NCI-H187 (cell line): ENCODE results near the gene ADAMTS18.

Experiments used
- DNase-seq, 2 experiments: peaks; one replicate each; lab custom pipeline; 2025; lab: John Stamatoyannopoulos, UW

Gene ADAMTS18

DNA sequence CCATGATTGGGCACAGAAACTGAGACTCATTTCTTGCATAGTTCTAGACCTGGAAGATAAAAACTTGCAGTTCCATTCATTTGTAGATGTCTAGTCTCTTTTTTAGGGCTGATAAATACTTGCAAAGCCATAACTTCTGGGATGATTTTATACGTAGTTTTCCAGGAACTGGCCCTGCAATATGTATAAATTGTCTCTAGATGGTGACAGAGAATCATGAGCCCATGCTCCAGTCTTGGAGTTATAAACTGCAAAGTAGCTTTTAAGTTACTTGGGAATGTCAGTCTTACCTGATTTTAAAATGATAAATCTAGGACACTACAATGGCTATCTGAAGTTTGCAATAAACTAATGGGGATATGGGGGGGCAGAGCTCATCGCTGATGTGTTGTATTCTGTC is 3.0 kb upstream of the ADAMTS18 start:
- DNase-seq = no peak

- DNase-seq = no peak
Observed at GRCh38 chr16:77435272-77435820, 512 bp upstream of the ADAMTS18 start.

GRCh38 chr16:77434022-77434529 is 758 bp downstream of the ADAMTS18 start:
- DNase-seq = no peak

GRCh38 chr16:77433146-77433545 is 1.7 kb downstream of the ADAMTS18 start:
- no peak for DNase-seq

DNA sequence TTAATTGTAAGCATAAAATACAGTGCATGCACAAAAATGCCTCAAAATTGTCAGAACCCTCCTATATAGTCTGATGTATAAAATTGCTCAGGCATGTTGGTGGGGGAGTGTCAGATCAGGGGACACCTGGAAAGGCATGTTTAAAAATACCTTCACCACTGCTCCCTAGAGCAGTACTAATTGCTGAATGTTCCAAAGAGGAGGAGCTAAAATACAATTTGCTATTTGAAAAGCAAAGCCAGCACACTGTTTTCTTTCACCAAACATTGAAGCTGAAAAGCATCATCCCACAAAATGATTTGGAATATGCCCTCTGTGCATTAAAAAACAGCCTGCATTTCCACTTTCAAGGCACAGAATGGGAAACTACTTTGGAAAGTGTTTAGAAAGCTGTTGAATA is 2.6 kb downstream of the ADAMTS18 start:
- DNase-seq = no peak

DNA sequence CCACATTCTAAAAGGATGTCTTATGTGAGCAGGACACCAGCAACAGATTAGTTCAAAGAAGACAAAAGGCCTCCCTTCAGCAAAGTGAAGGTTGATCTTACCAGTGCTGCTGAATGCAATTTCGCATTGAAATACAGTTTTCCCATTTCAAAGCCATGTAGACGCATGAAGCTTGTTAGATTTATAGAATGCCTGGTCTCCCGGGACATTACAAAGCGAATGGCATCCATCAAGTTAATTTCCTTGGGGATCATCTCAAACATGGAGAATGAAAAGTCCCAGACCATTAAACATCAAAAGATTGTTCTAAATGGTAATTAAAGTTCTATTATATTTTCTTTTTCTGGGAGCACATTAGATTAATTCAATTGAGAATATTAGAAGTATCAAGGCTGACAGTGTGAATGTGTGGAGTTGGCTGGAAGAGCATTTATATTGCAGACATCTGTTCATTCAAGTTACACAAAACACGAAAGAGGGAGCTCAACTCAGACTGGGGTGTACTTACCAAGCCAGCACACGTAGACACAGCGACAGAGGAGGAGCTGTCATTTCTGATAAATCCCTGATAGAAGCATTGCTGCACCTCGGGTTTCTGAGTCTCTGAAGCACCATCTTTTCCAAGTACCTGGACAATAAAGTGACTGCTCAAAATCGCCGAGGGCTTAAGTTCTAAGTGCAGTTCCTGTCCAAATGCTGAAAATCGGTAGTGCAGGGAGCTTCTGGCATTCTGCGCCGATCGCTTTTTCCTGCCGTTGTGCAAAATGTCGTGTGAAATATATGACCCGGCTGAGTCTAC is 3.8 kb downstream of the ADAMTS18 start:
- DNase-seq = no peak

DNA sequence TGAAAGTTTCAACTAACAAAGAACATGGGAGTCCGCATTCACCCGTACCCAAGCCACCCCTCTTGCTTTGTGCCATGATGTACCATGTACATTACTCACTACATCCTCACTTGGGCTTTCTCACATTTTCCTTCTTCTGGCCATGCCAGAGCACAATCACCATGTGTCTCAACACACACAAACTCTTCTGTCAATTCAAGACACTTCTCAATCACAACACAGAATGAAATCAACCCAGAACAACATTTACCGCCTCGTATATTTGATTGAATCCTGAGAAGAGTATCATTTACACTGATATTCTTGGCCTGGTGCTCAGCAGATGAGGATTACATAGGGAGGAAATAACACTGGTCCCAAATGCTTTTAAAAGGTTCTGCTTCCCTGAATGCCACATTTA is 4.5 kb downstream of the ADAMTS18 start:
- DNase-seq = no peak

DNA sequence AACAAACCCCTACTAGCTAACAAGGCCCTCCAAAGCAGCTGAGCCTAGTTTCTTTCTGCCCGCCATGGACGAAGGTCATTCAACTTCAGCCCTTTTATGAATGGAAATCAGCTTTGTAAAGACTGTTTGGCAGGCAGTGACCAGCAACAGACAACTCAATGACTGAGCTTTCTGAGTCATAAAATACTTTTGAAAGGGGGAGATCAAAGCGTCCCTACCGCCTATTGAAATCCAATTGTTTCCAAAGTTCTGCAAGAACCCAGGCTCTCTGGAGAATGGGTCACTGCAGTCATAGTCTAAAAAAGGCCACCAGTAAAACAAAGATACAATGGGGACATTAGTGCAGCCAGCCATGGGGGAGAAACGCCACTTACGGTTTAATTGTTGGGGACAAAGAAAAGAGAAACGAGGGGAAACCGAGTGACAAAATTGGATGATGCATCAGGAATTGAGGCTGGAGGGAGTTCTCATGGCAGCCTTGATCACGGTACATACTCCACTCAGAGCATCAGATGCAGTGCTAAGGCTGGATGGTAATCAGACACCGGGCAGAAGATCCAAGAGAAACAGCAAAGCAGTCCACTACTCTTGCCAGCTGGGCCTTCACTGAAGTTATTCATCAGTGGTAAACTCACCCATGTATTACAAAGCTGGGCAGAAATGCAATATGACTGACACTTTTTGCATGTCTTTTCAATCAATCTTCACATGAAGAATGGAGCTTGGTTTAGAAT is 9.8 kb downstream of the ADAMTS18 start:
- DNase-seq = no peak

- DNase-seq = no peak
Observed at GRCh38 chr16:77422196-77422784, 12.5 kb downstream of the ADAMTS18 start.

GRCh38 chr16:77416939-77417480 is 17.8 kb downstream of the ADAMTS18 start:
- no peak for DNase-seq

DNA sequence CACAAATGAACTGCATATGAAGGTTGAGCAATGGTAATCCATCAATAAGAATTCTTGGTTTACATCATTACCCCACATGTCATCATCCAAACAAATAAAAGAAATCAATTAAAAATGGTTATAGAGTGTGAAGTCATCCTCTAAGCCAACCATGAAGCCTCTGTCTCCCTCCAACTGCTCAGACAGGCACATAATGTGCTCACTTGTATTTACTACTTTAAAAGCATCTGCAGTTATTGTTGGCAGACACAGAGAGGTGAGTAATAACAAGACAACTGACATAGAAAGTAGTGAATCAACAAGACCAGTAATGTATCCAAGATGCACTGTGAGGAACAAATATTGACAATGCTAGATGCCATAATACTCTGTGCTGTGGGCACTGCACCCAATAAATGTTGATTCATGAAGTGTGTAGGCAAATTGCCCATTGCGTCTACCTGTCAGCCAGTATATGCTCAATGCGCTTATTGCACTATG is 20.0 kb downstream of the ADAMTS18 start:
- no peak for DNase-seq

DNA sequence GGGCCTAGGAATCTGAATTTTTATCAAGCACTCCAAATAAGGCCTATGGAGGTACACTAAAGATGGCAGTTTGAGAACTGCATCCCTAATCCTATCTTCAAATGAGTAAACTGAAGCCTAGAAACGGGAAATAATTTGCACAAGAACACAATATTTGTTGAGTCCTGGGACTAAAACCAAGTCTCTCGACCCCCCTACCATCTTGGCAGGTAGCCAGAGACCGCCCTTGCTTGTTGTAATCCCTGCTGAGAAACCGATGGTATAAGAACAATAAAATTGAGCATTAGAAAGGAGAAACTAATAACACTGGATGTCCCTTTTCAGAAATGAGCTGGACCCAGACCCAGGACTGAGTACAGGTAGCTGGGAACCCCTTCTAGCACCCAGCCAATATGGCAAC is 24.4 kb downstream of the ADAMTS18 start:
- no peak for DNase-seq

DNA sequence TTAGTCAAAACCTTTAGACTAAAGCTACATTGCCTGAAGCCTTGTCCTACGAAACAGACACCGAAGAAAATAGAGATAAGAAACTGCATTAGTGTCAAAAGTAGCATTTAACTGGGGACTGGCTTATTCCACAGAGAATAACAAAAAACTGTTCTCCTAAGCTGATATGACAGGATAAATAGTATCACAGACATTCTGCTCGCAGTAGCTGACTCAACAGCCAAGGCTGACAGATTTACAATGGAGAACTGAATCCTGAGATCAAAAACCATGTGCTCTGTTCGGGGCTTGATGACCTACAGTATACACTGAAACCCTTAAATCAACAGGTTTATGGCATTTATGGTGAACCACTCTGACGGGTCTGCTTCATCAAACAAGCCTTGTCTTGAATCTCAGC is 25.5 kb downstream of the ADAMTS18 start:
- DNase-seq = no peak

- no peak for DNase-seq
Observed at GRCh38 chr16:77408607-77409006, 26.2 kb downstream of the ADAMTS18 start.

GRCh38 chr16:77406680-77407079 is 28.2 kb downstream of the ADAMTS18 start:
- DNase-seq = no peak

DNA sequence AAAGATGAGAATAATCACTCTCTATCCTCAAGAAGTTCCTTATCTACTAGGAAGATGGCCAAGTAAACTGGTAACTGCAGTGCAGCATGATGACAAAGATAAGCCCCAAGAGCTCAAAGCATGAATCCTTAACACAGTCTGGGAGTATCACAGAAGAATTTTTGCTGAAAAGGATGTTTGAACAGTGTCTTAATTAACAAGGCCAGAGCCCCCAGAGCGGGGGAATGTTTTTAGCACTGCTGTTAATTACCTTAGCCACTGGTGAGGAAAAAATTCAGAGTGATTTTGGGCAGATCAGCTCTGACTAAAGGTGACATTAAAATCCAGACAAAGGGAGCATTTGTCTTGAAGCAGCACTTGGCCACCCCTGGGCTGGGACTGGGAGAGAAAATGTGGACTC is 30.1 kb downstream of the ADAMTS18 start:
- DNase-seq = no peak

DNA sequence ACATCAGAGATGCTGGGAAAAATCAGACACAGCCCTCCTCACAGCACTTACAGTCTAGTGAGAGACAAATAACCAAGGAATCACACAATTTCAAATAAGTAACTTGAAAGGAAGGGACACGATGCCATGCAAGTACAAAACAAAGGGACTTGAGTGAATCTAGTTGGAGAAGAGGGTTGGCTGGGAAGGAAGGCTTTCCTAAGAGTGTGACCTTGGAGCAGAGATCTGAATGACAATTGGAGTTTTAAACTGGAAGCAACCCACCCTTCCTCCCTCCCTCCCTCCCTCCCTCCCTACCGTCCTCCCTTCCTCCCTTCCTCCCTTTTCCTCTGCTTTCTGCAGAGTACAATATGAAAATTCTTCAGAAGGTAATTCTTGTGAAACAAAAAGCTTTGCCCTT is 31.1 kb downstream of the ADAMTS18 start:
- DNase-seq = no peak

- DNase-seq = no peak
Observed at GRCh38 chr16:77402672-77403071, 32.2 kb downstream of the ADAMTS18 start.

DNA sequence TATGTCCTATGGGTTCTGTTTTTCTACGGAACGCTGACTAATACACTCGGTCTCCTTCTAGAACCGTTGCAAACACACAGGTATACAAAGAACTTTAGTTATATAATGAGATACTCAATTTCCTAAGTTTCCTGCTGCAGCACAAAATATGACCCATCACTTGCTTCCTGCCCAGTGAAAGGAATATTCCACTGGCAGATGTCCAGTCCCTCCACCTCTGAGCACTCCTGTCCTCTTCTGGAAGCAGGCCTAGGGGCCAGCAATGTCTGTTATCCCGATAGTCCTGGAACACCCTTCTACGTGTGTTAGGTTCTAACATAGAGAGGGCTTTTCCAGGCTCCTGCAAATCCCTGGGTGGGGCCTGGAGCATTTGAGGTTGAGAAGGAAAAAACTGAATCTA is 32.7 kb downstream of the ADAMTS18 start:
- no peak for DNase-seq

DNA sequence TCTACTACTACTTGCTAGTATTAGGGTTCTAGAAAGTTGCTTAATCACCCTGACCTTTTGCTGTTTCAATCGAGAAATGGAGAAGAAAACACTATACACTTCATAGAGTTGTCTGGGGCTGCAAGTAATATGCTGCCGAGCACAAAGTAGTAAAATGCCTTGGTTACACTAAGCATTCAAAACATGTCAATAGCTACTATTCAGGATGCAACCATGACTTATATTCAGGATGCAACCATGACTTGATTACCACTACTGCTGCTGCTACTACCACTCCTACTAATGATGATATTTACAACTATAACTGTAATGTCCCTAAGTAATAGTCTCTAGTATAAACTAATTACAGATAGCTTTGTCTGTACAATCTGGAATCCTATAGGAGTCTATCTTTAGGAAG is 35.3 kb downstream of the ADAMTS18 start:
- DNase-seq = no peak

- DNase-seq = no peak
Observed at GRCh38 chr16:77399066-77399465, 35.8 kb downstream of the ADAMTS18 start.

DNA sequence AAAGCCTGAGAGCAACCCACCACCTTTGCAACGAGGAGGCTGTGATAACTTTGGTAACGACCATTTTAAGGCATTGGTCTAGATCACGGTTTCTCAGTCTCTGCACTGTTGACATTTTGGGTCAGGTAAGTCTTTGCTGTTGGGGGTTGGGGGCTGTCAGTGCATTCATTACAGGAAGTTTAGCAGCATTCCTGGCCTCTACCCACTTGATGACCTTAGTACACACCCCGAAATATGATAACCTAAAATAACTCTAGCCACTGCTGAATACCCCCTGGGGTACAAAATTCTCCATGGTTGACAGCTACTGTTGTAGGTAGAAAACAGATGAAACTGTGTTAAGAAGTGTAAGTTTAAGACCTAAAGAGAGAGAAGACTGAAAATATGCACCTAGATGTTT is 36.3 kb downstream of the ADAMTS18 start:
- DNase-seq = no peak
